H1 (cell line): ENCODE data around the gene NINJ2. TPM values are rescaled to one million over a fixed set of nuclear protein-coding genes. Genes with fewer than 3 reads are reported as not detected.

ENCODE experiments used
- CTCF ChIA-PET: fragments of 300-600 bp; sonication (Branson Sonifier 250); formaldehyde crosslinking; loops from one replicate; lab custom pipeline; 2021; ENCODE audit not compliant: partially characterized antibody; lab: Charles Lee
- POLR2A ChIA-PET: fragments of 300-600 bp; sonication (Branson Sonifier 250); formaldehyde crosslinking; loops from one replicate; lab custom pipeline; 2021; ENCODE audit warnings: inconsistent platforms; ENCODE audit not compliant: partially characterized antibody; lab: Charles Lee
- DNase-seq, 2 experiments: peaks; one replicate each; pipeline versions ENCODE4 v3.0.0 to v3.0.0-alpha.2; 2010 to 2022; ENCODE audit warnings: low spot score in 2 of 2, low read depth in 1 of 2, mixed read lengths in 1 of 2
- FAIRE-seq: peaks from 2 replicates; lab custom pipeline; 2011; peaks lifted over from hg19 to GRCh38; lab: Jason Lieb, UNC
- H2AFZ ChIP-seq: 2 replicates; pipeline ENCODE4 v1.8.1; 2012; ENCODE audit warnings: low read length, inconsistent platforms
- H2AK5ac ChIP-seq: 2 replicates; pipeline ENCODE4 v1.6.1; 2013; ENCODE audit warnings: low read depth, low read length
- H2BK120ac ChIP-seq: replicated peaks from 2 replicates; pipeline ENCODE3; 2013; ENCODE audit warnings: low read depth, low read length, inconsistent platforms
- H2BK12ac ChIP-seq: 2 replicates; pipeline ENCODE4 v1.6.1; 2013; ENCODE audit warnings: low read depth, low read length
- H2BK15ac ChIP-seq: 2 replicates; pipeline ENCODE4 v1.6.1; 2013; ENCODE audit warnings: low read length
- H2BK20ac ChIP-seq: 2 replicates; pipeline ENCODE4 v1.6.1; 2013; ENCODE audit warnings: low read length
- H2BK5ac ChIP-seq: 2 replicates; pipeline ENCODE4 v1.6.1; 2013; ENCODE audit warnings: low read depth, low read length
- H3K14ac ChIP-seq: 2 replicates; pipeline ENCODE4 v1.6.1; 2013; ENCODE audit warnings: inconsistent platforms; ENCODE audit not compliant: insufficient read length
- H3K18ac ChIP-seq: 2 replicates; pipeline ENCODE4 v1.6.1; 2013; ENCODE audit warnings: low read length; ENCODE audit errors: extremely low read depth
- H3K23ac ChIP-seq: 2 replicates; pipeline ENCODE4 v1.6.1; 2013; ENCODE audit warnings: inconsistent platforms; ENCODE audit not compliant: insufficient read length
- H3K23me2 ChIP-seq: 2 replicates; pipeline ENCODE4 v1.6.1; 2013; ENCODE audit warnings: low read depth, low read length
- H3K27ac ChIP-seq: 2 replicates; pipeline ENCODE4 v1.6.1; 2011; ENCODE audit warnings: low read depth, low read length, inconsistent platforms
- H3K27me3 ChIP-seq, 4 experiments: replicated peaks in 1 of 4; 1 replicate in 1 of 4; 2 replicates in 3 of 4; pipeline versions ENCODE4 v1.6.1 to v1.8.1; 2011 to 2013; ENCODE audit warnings: low read length in 3 of 4, mild to moderate bottlenecking in 3 of 4, inconsistent platforms in 2 of 4, mixed read lengths in 2 of 4, moderate library complexity in 1 of 4; ENCODE audit not compliant: control insufficient read depth in 3 of 4, insufficient read depth in 3 of 4; ENCODE audit errors: extremely low read depth in 1 of 4
- H3K36me3 ChIP-seq, 4 experiments: 2 replicates each; pipeline versions ENCODE4 v1.6.1 to v1.8.1; 2011 to 2013; ENCODE audit warnings: mild to moderate bottlenecking in 4 of 4, low read length in 3 of 4, moderate library complexity in 2 of 4, control low read depth in 1 of 4, inconsistent platforms in 1 of 4; ENCODE audit not compliant: insufficient read depth in 4 of 4, control insufficient read depth in 2 of 4
- H3K4ac ChIP-seq: replicated peaks from 2 replicates; pipeline ENCODE3; 2013; ENCODE audit warnings: low read length, low read depth, mixed read lengths, inconsistent platforms; ENCODE audit not compliant: insufficient read length
- H3K4me1 ChIP-seq, 4 experiments: replicated peaks in 1 of 4; 1 replicate in 1 of 4; 2 replicates in 3 of 4; pipeline versions ENCODE4 v1.6.1 to v1.8.1; 2011 to 2013; ENCODE audit warnings: low read length in 3 of 4, inconsistent platforms in 2 of 4, mixed read lengths in 1 of 4; ENCODE audit not compliant: insufficient read depth in 4 of 4, control insufficient read depth in 3 of 4
- H3K4me2 ChIP-seq, 2 experiments: 2 replicates each; pipeline versions ENCODE4 v1.6.1 to v1.8.1; 2011 to 2013; ENCODE audit warnings: low read depth in 2 of 2, low read length in 2 of 2, control low read depth in 1 of 2, inconsistent platforms in 1 of 2, mild to moderate bottlenecking in 1 of 2; ENCODE audit not compliant: insufficient read depth in 1 of 2
- H3K4me3 ChIP-seq, 4 experiments: fragments of 200-600, 300-600 bp in 1 of 4; sonication (generic), shearing (Covaris generic), sonication (Bioruptor Twin) in 1 of 4; 2 replicates each; pipeline versions ENCODE4 v1.5.1 to v1.8.1; 2011 to 2016; ENCODE audit warnings: low read length in 4 of 4, low read depth in 3 of 4, control low read depth in 2 of 4, inconsistent platforms in 2 of 4, mild to moderate bottlenecking in 2 of 4, mixed read lengths in 1 of 4, moderate library complexity in 1 of 4; ENCODE audit not compliant: insufficient read depth in 2 of 4; ENCODE audit errors: extremely low read depth in 1 of 4
- H3K56ac ChIP-seq: replicated peaks from 2 replicates; pipeline ENCODE3; 2013; ENCODE audit warnings: low read depth, mild to moderate bottlenecking, mixed read lengths, low read length, inconsistent platforms; ENCODE audit not compliant: insufficient read length
- H3K79me1 ChIP-seq: 2 replicates; pipeline ENCODE4 v1.6.1; 2013; ENCODE audit warnings: low read depth, low read length, control low read depth
- H3K79me2 ChIP-seq, 2 experiments: 2 replicates each; pipeline versions ENCODE4 v1.6.1 to v1.8.1; 2012 to 2013; ENCODE audit warnings: low read length in 2 of 2, mild to moderate bottlenecking in 2 of 2, inconsistent platforms in 1 of 2; ENCODE audit not compliant: insufficient read depth in 2 of 2, control insufficient read depth in 1 of 2
- H3K9ac ChIP-seq, 4 experiments: replicated peaks in 1 of 4; 1 replicate in 1 of 4; 2 replicates in 3 of 4; pipeline versions ENCODE4 v1.6.1 to v1.8.1; 2011 to 2013; ENCODE audit warnings: low read depth in 3 of 4, low read length in 3 of 4, control low read depth in 2 of 4, mild to moderate bottlenecking in 2 of 4, moderate library complexity in 2 of 4, inconsistent platforms in 1 of 4; ENCODE audit errors: extremely low read depth in 1 of 4
- H3K9me3 ChIP-seq, 2 experiments: 2 replicates each; pipeline versions ENCODE4 v1.6.1 to v1.8.1; 2012 to 2013; ENCODE audit warnings: mild to moderate bottlenecking in 2 of 2, moderate library complexity in 2 of 2, control low read depth in 1 of 2, inconsistent platforms in 1 of 2, low read depth in 1 of 2, low read length in 1 of 2, mixed read lengths in 1 of 2; ENCODE audit not compliant: insufficient read depth in 2 of 2
- H4K20me1 ChIP-seq, 2 experiments: replicated peaks in 1 of 2; 2 replicates each; pipeline versions ENCODE3 to v1.8.1; 2011 to 2013; ENCODE audit warnings: inconsistent platforms in 2 of 2, low read length in 2 of 2, mild to moderate bottlenecking in 1 of 2; ENCODE audit not compliant: insufficient read depth in 2 of 2, control insufficient read depth in 1 of 2
- H4K5ac ChIP-seq: 2 replicates; pipeline ENCODE4 v1.6.1; 2013; ENCODE audit warnings: low read length, low read depth, mixed read lengths, inconsistent platforms; ENCODE audit not compliant: insufficient read length
- H4K8ac ChIP-seq: 2 replicates; pipeline ENCODE4 v1.8.0; 2013; ENCODE audit warnings: mild to moderate bottlenecking, moderate library complexity, low read length, inconsistent platforms; ENCODE audit not compliant: insufficient read depth; ENCODE audit errors: extremely low read depth
- H4K91ac ChIP-seq: replicated peaks from 2 replicates; pipeline ENCODE3; 2013; ENCODE audit warnings: low read length, mixed read lengths, inconsistent platforms; ENCODE audit not compliant: insufficient read length
- ASH2L ChIP-seq: fragments of 200-600, 300-600 bp; sonication (generic); IDR thresholded peaks from one replicate; pipeline ENCODE4 v1.7.1; 2017; ENCODE audit warnings: low read length
- CEBPB ChIP-seq: IDR thresholded peaks from 2 replicates; pipeline ENCODE4 v1.6.1; 2012; ENCODE audit warnings: low read depth, low read length
- EP300 ChIP-seq, 2 experiments: IDR thresholded peaks; 1 replicate in 1 of 2; 2 replicates in 1 of 2; pipeline ENCODE4 v1.6.1; 2011 to 2012; ENCODE audit warnings: low read depth in 2 of 2, low read length in 2 of 2, mild to moderate bottlenecking in 2 of 2, borderline replicate concordance in 1 of 2, inconsistent platforms in 1 of 2, moderate library complexity in 1 of 2
- GABPA ChIP-seq: IDR thresholded peaks from 2 replicates; pipeline ENCODE4 v1.6.1; 2011; ENCODE audit warnings: mild to moderate bottlenecking, low read length, moderate library complexity, borderline replicate concordance; ENCODE audit not compliant: insufficient read depth
- HDAC2 ChIP-seq, 2 experiments: fragments of 300-600 bp in 1 of 2; sonication (generic) in 1 of 2; IDR thresholded peaks; 2 replicates each; pipeline ENCODE4 v1.6.1; 2011 to 2012; ENCODE audit warnings: low read depth in 2 of 2, low read length in 2 of 2, mild to moderate bottlenecking in 2 of 2, moderate library complexity in 2 of 2, borderline replicate concordance in 1 of 2, inconsistent platforms in 1 of 2
- KDM1A ChIP-seq: fragments of 200-600, 300-600 bp; sonication (generic); IDR thresholded peaks from 2 replicates; pipeline ENCODE4 v1.7.1; 2016; ENCODE audit warnings: mild to moderate bottlenecking, low read length, borderline replicate concordance
- KDM5A ChIP-seq: fragments of 200-600 bp; IDR thresholded peaks from 2 replicates; pipeline ENCODE4 v1.7.1; 2012; ENCODE audit warnings: mild to moderate bottlenecking, low read length, inconsistent platforms, mixed read lengths
- NANOG ChIP-seq: IDR thresholded peaks from 2 replicates; pipeline ENCODE4 v1.6.1; 2011; ENCODE audit warnings: low read length, low read depth, mild to moderate bottlenecking, inconsistent platforms; ENCODE audit not compliant: insufficient read depth, poor library complexity, severe bottlenecking
- POLR2AphosphoS5 ChIP-seq: IDR thresholded peaks from 2 replicates; pipeline ENCODE4 v1.6.1; 2011; ENCODE audit warnings: low read depth, low read length
- RAD21 ChIP-seq, 2 experiments: IDR thresholded peaks in 1 of 2; conservative IDR thresholded peaks in 1 of 2; 2 replicates each; pipeline ENCODE4 v1.6.1; 2011; ENCODE audit warnings: low read depth in 2 of 2, low read length in 2 of 2, improper control_type of control experiment in 1 of 2, inconsistent platforms in 1 of 2, mild to moderate bottlenecking in 1 of 2, moderate library complexity in 1 of 2
- SP2 ChIP-seq: IDR thresholded peaks from 2 replicates; pipeline ENCODE4 v1.6.1; 2012; ENCODE audit warnings: mild to moderate bottlenecking, low read length, inconsistent platforms
- SRF ChIP-seq: IDR thresholded peaks from 2 replicates; pipeline ENCODE4 v1.6.1; 2011; ENCODE audit warnings: mild to moderate bottlenecking, low read depth, low read length, moderate library complexity
- YY1 ChIP-seq: IDR thresholded peaks from 2 replicates; pipeline ENCODE4 v1.6.1; 2011; ENCODE audit warnings: low read depth, mild to moderate bottlenecking, low read length
- ZNF274 ChIP-seq: IDR thresholded peaks from 2 replicates; pipeline ENCODE4 v1.7.0; 2012; ENCODE audit warnings: low read length, borderline replicate concordance; ENCODE audit errors: extremely low read depth
- WGBS, 2 experiments: shearing (Covaris generic) in 1 of 2; methylation state at CpG; one replicate each; pipeline versions ENCODE4 v1.1.6 to v1.1.7; 2013 to 2015; ENCODE audit warnings: low lambda C conversion rate in 2 of 2, mixed read lengths in 2 of 2, inconsistent platforms in 1 of 2, low coverage in 1 of 2, missing lambda C conversion rate in 1 of 2; ENCODE audit not compliant: insufficient replicate concordance in 2 of 2, insufficient coverage in 1 of 2, insufficient read length in 1 of 2; ENCODE audit errors: extremely low coverage in 1 of 2, missing lambda C conversion rate in 1 of 2; 5-methylcytosine and 5-hydroxymethylcytosine counted together
- polyA plus RNA-seq, 7 experiments: library from polyadenylated mRNA; depleted of rRNA in 3 of 7; stranded (reverse) in 5 of 7; unstranded in 2 of 7; fragments of >200 nt in 5 of 7; fragments of 200-250 nt in 2 of 7; gene quantifications; 1 replicate in 5 of 7; 2 replicates in 1 of 7; 4 replicates in 1 of 7; pipeline versions ENCODE4 v1.2.1 to v1.2.3, GENCODE V29; 2011 to 2013; ENCODE audit warnings: missing spikeins in 2 of 7, mixed read lengths in 2 of 7
- total RNA-seq: library from RNA; stranded (reverse); fragmentation: NEBNext Ultra II Directional; extraction: Animal tissue kit (Norgen Biotek cat#: 25700); gene quantifications from 2 replicates; pipeline ENCODE4 v1.2.1, GENCODE V29; 2021

NINJ2 gene
- total and polyA plus RNA-seq, 2 of the 8 experiments (the other 6 are each of a cell fraction or from before 2014, with no cell fraction given), result 1.4 TPM; not detected in 1

GRCh38 chr12:572532-572899 lies 90.7 kb downstream of the NINJ2 start:
- Histone ChIP-seq H3K4me3 (no peak overlapping the region), H3K4me2 (no peak overlapping the region), H2BK12ac (no peak overlapping the region), H3K23me2 (peaks cover 9% of the 10 kb centered on the region), H4K5ac (no peak overlapping the region), H3K36me3 (no peaks in the 10 kb centered on the region), H2BK20ac (no peak overlapping the region), H4K91ac (no peak overlapping the region), H3K27me3 (peaks cover 0 to 12% (median 10%) of the 10 kb centered on the region in 4 experiments; a peak in 6 of 7 replicates), H2BK5ac (no peak overlapping the region), H2AFZ (no peak overlapping the region), H2BK120ac (no peak overlapping the region), H3K9me3 (no peaks in the 10 kb centered on the region), H3K79me1 (no peaks in the 10 kb centered on the region), H2AK5ac (no peak overlapping the region), H2BK15ac (no peak overlapping the region), H3K27ac (no peak overlapping the region), H3K23ac (no peak overlapping the region), H4K8ac (no peak overlapping the region), H3K79me2 (no peaks in the 10 kb centered on the region), H3K18ac (no peak overlapping the region), H3K4ac (no peak overlapping the region), H4K20me1 (no peaks in the 10 kb centered on the region), H3K14ac (no peak overlapping the region), H3K4me1 (peaks cover 0 to 9% (median 6%) of the 10 kb centered on the region in 4 experiments; a peak in 5 of 7 replicates), H3K56ac (no peak overlapping the region), H3K9ac (no peak overlapping the region)
- DNase-seq (no peak), FAIRE-seq (no peak)
- CTCF ChIA-PET, result interaction anchor here (0.6 to 2.7 kb wide), 6 partner anchors 17 to 364 kb away, joined by 3 to 23 read pairs (median 3); partner anchors contain the start of gene WNK1
- WGBS, 2 experiments, result 87% methylated on average over 3 of the region's 3 CpGs; no CpG with 5 or more reads in 1 of the 2 experiments
- POLR2A ChIA-PET, result no interaction called here
- TF ChIP-seq SRF (no peak), ZNF274 (no peak), GABPA (no peak), YY1 (no peak), KDM5A (no peak), ASH2L (no peak), KDM1A (no peak), NANOG (no peak), CEBPB (no peak), SP2 (no peak), RAD21 (IDR thresholded peaks at IDR 0.05 in 1 of 2, conservative IDR thresholded peaks at IDR 0.05 in 1 of 2; ENCODE audit: low read depth in 2 of 2, low read length in 2 of 2) (no peak), HDAC2 (IDR thresholded peaks at IDR 0.05; ENCODE audit: borderline replicate concordance in 1 of 2, low read depth in 2 of 2, low read length in 2 of 2) (no peak), EP300 (IDR thresholded peaks at IDR 0.05; ENCODE audit: borderline replicate concordance in 1 of 2, low read depth in 2 of 2, low read length in 2 of 2) (no peak), POLR2AphosphoS5 (no peak)
